HEK293 (cell line): ENCODE measurements around the gene CCSER2.

ENCODE experiments used
- CTCF ChIA-PET: fragments of 350-600 bp; formaldehyde crosslinking; extraction: SDS; loops from one replicate; lab custom pipeline; 2021; ENCODE audit warnings: antibody characterized with exemption; lab: Yijun Ruan, JAX
- POLR2A ChIA-PET: fragments of 300-600 bp; formaldehyde crosslinking; extraction: SDS; loops from one replicate; lab custom pipeline; 2020; ENCODE audit warnings: antibody characterized with exemption, inconsistent platforms; lab: Yijun Ruan, JAX
- H3K27ac ChIP-seq: fragments of 200-500 bp; sonication (Bioruptor generic); 2 replicates; pipeline ENCODE4 v1.5.1; 2014; ENCODE audit warnings: low read depth, low read length, control low read depth, inconsistent platforms; ENCODE audit errors: extremely low read depth
- H3K36me3 ChIP-seq, 2 experiments: fragments of 200-500 bp in 1 of 2; sonication (Bioruptor generic) in 1 of 2; 1 replicate in 1 of 2; 2 replicates in 1 of 2; pipeline ENCODE4 v1.5.1; 2014 to 2017; ENCODE audit warnings: inconsistent platforms in 2 of 2, low read length in 2 of 2; ENCODE audit not compliant: control insufficient read depth in 2 of 2, insufficient read depth in 1 of 2
- H3K4me1 ChIP-seq: fragments of 200-500 bp; sonication (Bioruptor generic); 2 replicates; pipeline ENCODE4 v1.5.1; 2014; ENCODE audit warnings: mild to moderate bottlenecking, low read length, inconsistent platforms; ENCODE audit not compliant: control insufficient read depth, insufficient read depth
- H3K4me3 ChIP-seq: 2 replicates; pipeline ENCODE4 v1.5.1; 2011; ENCODE audit warnings: low read depth, mild to moderate bottlenecking, control low read depth, low read length, moderate library complexity
- H3K9me3 ChIP-seq: fragments of 200-500 bp; sonication (Bioruptor generic); 2 replicates; pipeline ENCODE4 v1.5.1; 2014; ENCODE audit warnings: low read depth, low read length, inconsistent platforms; ENCODE audit not compliant: control insufficient read depth, insufficient read depth
- FEZF1 ChIP-seq: fragments of 450-650 bp; formaldehyde crosslinking; IDR thresholded peaks from 2 replicates; pipeline ENCODE4 v1.5.1; 2016; ENCODE audit warnings: missing biosample characterization, missing genetic modification characterization
- GLI2 ChIP-seq: fragments of 450-650 bp; formaldehyde crosslinking; IDR thresholded peaks from 2 replicates; pipeline ENCODE4; 2017; ENCODE audit warnings: missing biosample characterization, missing genetic modification characterization, low read depth, borderline replicate concordance
- MYNN ChIP-seq: fragments of 450-650 bp; formaldehyde crosslinking; IDR thresholded peaks from 2 replicates; pipeline ENCODE4 v1.5.1; 2016; ENCODE audit warnings: missing biosample characterization, missing genetic modification characterization, borderline replicate concordance
- ZBTB17 ChIP-seq: fragments of 450-650 bp; formaldehyde crosslinking; IDR thresholded peaks from 2 replicates; pipeline ENCODE4 v1.5.1; 2016; ENCODE audit warnings: missing biosample characterization, missing genetic modification characterization
- ZEB2 ChIP-seq: fragments of 450-650 bp; formaldehyde crosslinking; IDR thresholded peaks from 2 replicates; pipeline ENCODE4 v1.5.1; 2016; ENCODE audit warnings: missing biosample characterization, missing genetic modification characterization
- ZNF169 ChIP-seq: fragments of 450-650 bp; formaldehyde crosslinking; IDR thresholded peaks from 2 replicates; pipeline ENCODE4 v1.5.1; 2016; ENCODE audit warnings: missing biosample characterization, missing genetic modification characterization
- ZNF626 ChIP-seq: fragments of 450-650 bp; sonication (Bioruptor Pico); formaldehyde crosslinking; IDR thresholded peaks from 2 replicates; pipeline ENCODE4 v1.5.1; 2018; ENCODE audit warnings: missing biosample characterization, missing genetic modification characterization, inconsistent platforms
- ZNF664 ChIP-seq: fragments of 450-650 bp; formaldehyde crosslinking; IDR thresholded peaks from 2 replicates; pipeline ENCODE4 v1.5.1; 2016; ENCODE audit warnings: missing biosample characterization, missing genetic modification characterization
- ZNF670 ChIP-seq: fragments of 450-650 bp; formaldehyde crosslinking; IDR thresholded peaks from 2 replicates; pipeline ENCODE4 v1.5.1; 2016; ENCODE audit warnings: missing biosample characterization, missing genetic modification characterization, low read depth
- ZNF76 ChIP-seq: fragments of 450-650 bp; formaldehyde crosslinking; IDR thresholded peaks from 2 replicates; pipeline ENCODE4; 2016; ENCODE audit warnings: low read depth, missing biosample characterization, missing genetic modification characterization, borderline replicate concordance
- TF ChIP-seq, protein P1 (sequence below): fragments of 450-650 bp; formaldehyde crosslinking; IDR thresholded peaks from 2 replicates; pipeline ENCODE4 v1.5.1; 2017; ENCODE audit warnings: missing biosample characterization, mild to moderate bottlenecking, missing genetic modification characterization, moderate library complexity
- TF ChIP-seq, protein P2 (sequence below): fragments of 450-650 bp; formaldehyde crosslinking; IDR thresholded peaks from 2 replicates; pipeline ENCODE4 v1.5.1; 2016; ENCODE audit warnings: missing biosample characterization, missing genetic modification characterization
- TF ChIP-seq, protein P3 (sequence below): fragments of 450-650 bp; formaldehyde crosslinking; IDR thresholded peaks from 2 replicates; pipeline ENCODE4 v1.5.1; 2016; ENCODE audit warnings: missing biosample characterization, missing genetic modification characterization
- TF ChIP-seq, protein P4 (sequence below): fragments of 450-650 bp; formaldehyde crosslinking; IDR thresholded peaks from 2 replicates; pipeline ENCODE4 v1.5.1; 2016; ENCODE audit warnings: missing biosample characterization, missing genetic modification characterization
- TF ChIP-seq, protein P5 (sequence below): fragments of 450-650 bp; formaldehyde crosslinking; IDR thresholded peaks from 2 replicates; pipeline ENCODE4 v1.5.1; 2016; ENCODE audit warnings: missing biosample characterization, missing genetic modification characterization, low read depth

CCSER2 gene

DNA sequence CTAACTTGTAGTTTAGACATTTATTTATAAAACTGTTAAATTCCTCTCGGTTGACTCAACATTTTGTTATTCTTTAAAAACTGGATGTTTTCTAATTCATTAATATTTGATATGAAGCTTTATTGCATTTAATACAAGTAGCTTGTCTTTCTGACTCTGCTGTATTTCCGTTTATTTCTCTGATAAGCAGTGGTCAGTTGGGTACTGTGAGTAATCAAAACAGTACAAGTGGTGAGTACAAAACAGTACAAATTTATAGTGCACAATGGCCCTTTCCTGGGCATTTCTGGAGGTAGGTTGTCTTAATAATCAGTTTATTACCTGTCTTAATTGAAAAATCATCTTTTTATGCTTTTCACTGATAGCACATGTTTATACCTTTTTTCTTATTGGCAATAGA is 182.7 kb downstream of the CCSER2 start:
- Histone ChIP-seq H3K36me3 (peaks cover 0 to 14% of the 10 kb centered on the region in 2 experiments; a peak in 1 of 3 replicates), H3K9me3 (no peaks in the 10 kb centered on the region), H3K4me3 (no peak overlapping the region), H3K4me1 (no peaks in the 10 kb centered on the region), H3K27ac (no peak overlapping the region)
- CTCF ChIA-PET = no interaction called here
- POLR2A ChIA-PET = no interaction called here
- TF ChIP-seq, protein P1, sequence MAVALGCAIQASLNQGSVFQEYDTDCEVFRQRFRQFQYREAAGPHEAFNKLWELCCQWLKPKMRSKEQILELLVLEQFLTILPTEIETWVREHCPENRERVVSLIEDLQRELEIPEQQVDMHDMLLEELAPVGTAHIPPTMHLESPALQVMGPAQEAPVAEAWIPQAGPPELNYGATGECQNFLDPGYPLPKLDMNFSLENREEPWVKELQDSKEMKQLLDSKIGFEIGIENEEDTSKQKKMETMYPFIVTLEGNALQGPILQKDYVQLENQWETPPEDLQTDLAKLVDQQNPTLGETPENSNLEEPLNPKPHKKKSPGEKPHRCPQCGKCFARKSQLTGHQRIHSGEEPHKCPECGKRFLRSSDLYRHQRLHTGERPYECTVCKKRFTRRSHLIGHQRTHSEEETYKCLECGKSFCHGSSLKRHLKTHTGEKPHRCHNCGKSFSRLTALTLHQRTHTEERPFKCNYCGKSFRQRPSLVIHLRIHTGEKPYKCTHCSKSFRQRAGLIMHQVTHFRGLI (tag by site-specific recombination) = no peak
- TF ChIP-seq ZNF169 (no peak), FEZF1 (tag by site-specific recombination) (no peak), ZNF76 (tag by site-specific recombination) (no peak), ZNF626 (no peak), ZBTB17 (no peak)
- TF ChIP-seq, protein P2, sequence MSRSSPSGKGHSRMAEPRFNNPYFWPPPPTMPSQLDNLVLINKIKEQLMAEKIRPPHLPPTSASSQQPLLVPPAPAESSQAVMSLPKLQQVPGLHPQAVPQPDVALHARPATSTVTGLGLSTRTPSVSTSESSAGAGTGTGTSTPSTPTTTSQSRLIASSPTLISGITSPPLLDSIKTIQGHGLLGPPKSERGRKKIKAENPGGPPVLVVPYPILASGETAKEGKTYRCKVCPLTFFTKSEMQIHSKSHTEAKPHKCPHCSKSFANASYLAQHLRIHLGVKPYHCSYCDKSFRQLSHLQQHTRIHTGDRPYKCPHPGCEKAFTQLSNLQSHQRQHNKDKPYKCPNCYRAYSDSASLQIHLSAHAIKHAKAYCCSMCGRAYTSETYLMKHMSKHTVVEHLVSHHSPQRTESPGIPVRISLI = no peak
- TF ChIP-seq, protein P3, sequence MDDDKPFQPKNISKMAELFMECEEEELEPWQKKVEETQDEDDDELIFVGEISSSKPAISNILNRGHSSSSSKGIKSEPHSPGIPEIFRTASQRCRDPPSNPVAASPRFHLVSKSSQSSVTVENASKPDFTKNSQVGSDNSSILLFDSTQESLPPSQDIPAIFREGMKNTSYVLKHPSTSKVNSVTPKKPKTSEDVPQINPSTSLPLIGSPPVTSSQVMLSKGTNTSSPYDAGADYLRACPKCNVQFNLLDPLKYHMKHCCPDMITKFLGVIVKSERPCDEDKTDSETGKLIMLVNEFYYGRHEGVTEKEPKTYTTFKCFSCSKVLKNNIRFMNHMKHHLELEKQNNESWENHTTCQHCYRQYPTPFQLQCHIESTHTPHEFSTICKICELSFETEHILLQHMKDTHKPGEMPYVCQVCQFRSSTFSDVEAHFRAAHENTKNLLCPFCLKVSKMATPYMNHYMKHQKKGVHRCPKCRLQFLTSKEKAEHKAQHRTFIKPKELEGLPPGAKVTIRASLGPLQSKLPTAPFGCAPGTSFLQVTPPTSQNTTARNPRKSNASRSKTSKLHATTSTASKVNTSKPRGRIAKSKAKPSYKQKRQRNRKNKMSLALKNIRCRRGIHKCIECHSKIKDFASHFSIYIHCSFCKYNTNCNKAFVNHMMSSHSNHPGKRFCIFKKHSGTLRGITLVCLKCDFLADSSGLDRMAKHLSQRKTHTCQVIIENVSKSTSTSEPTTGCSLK = no peak

DNA sequence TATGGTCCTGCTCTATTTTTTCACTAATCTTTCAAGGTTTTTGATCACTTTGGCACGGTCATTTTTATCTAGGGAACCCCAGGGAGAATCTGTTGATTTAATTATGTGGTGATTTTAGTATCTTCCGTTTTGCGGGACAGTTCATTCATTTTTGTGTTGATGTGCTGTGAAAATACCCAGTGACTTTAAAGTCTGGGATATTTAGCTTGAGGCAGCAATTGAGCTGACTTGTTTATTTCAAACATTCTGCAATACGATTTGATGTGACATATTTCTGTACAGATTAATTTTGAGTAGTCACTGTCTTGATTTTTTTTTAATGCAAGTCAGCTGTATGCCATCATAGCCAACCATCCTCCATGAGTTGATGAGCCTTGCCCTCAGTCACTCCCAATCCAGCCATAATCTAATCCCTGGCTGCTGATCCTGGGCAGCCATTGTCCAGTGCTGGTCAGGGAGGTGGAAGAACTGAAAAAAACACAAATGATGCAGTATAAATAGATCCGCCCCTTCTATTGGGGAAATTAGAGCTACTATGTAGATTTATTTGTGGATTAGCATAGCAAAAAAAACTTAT is 183.4 kb downstream of the CCSER2 start:
- Histone ChIP-seq H3K4me3 (no peak overlapping the region), H3K4me1 (no peaks in the 10 kb centered on the region), H3K27ac (no peak overlapping the region), H3K9me3 (no peaks in the 10 kb centered on the region), H3K36me3 (peaks cover 0 to 16% of the 10 kb centered on the region in 2 experiments; a peak in 1 of 3 replicates)
- TF ChIP-seq, protein P4, sequence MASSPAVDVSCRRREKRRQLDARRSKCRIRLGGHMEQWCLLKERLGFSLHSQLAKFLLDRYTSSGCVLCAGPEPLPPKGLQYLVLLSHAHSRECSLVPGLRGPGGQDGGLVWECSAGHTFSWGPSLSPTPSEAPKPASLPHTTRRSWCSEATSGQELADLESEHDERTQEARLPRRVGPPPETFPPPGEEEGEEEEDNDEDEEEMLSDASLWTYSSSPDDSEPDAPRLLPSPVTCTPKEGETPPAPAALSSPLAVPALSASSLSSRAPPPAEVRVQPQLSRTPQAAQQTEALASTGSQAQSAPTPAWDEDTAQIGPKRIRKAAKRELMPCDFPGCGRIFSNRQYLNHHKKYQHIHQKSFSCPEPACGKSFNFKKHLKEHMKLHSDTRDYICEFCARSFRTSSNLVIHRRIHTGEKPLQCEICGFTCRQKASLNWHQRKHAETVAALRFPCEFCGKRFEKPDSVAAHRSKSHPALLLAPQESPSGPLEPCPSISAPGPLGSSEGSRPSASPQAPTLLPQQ = no peak
- TF ChIP-seq ZNF664 (tag by site-specific recombination) = no peak
- TF ChIP-seq ZEB2 (tag by site-specific recombination) = no peak
- TF ChIP-seq, protein P5, sequence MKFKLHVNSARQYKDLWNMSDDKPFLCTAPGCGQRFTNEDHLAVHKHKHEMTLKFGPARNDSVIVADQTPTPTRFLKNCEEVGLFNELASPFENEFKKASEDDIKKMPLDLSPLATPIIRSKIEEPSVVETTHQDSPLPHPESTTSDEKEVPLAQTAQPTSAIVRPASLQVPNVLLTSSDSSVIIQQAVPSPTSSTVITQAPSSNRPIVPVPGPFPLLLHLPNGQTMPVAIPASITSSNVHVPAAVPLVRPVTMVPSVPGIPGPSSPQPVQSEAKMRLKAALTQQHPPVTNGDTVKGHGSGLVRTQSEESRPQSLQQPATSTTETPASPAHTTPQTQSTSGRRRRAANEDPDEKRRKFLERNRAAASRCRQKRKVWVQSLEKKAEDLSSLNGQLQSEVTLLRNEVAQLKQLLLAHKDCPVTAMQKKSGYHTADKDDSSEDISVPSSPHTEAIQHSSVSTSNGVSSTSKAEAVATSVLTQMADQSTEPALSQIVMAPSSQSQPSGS = no peak
- TF ChIP-seq ZBTB17 = no peak
- no peak for TF ChIP-seq MYNN (tag by site-specific recombination)
- no peak for TF ChIP-seq ZNF670
- TF ChIP-seq GLI2 (tag by site-specific recombination) = no peak
- CTCF ChIA-PET = interaction anchor here (1.2 kb wide), 1 partner anchor 11 kb away, joined by 3 read pairs; no protein-coding TSS in a partner anchor
- POLR2A ChIA-PET = no interaction called here
